ENCODE data around the gene MYD88. TPM values are rescaled to one million over a fixed set of nuclear protein-coding genes. Genes with fewer than 3 reads are reported as not detected.

Gene MYD88
- total and polyA plus RNA-seq, 9 of the 15 experiments (the other 6 are each of a cell fraction or from before 2014, with no cell fraction given): 3.2 to 47.3 (median 27.6) TPM

GRCh38 chr3:38118421-38119247, 19.8 kb upstream of the MYD88 start (continued):
- TF ChIP-seq, protein P1, sequence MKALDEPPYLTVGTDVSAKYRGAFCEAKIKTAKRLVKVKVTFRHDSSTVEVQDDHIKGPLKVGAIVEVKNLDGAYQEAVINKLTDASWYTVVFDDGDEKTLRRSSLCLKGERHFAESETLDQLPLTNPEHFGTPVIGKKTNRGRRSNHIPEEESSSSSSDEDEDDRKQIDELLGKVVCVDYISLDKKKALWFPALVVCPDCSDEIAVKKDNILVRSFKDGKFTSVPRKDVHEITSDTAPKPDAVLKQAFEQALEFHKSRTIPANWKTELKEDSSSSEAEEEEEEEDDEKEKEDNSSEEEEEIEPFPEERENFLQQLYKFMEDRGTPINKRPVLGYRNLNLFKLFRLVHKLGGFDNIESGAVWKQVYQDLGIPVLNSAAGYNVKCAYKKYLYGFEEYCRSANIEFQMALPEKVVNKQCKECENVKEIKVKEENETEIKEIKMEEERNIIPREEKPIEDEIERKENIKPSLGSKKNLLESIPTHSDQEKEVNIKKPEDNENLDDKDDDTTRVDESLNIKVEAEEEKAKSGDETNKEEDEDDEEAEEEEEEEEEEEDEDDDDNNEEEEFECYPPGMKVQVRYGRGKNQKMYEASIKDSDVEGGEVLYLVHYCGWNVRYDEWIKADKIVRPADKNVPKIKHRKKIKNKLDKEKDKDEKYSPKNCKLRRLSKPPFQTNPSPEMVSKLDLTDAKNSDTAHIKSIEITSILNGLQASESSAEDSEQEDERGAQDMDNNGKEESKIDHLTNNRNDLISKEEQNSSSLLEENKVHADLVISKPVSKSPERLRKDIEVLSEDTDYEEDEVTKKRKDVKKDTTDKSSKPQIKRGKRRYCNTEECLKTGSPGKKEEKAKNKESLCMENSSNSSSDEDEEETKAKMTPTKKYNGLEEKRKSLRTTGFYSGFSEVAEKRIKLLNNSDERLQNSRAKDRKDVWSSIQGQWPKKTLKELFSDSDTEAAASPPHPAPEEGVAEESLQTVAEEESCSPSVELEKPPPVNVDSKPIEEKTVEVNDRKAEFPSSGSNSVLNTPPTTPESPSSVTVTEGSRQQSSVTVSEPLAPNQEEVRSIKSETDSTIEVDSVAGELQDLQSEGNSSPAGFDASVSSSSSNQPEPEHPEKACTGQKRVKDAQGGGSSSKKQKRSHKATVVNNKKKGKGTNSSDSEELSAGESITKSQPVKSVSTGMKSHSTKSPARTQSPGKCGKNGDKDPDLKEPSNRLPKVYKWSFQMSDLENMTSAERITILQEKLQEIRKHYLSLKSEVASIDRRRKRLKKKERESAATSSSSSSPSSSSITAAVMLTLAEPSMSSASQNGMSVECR (CRISPR knock-in tag; IDR thresholded peaks at IDR 0.05): peak; percentile 20; the same call in 1 of the 2 replicates
- TF ChIP-seq ESRRB (CRISPR knock-in tag; IDR thresholded peaks at IDR 0.05; ENCODE audit: borderline replicate concordance): no peak
- no peak for TF ChIP-seq DIDO1 (tag; IDR thresholded peaks at IDR 0.05; ENCODE audit: low read depth)
- no peak for TF ChIP-seq TSHZ1 (CRISPR knock-in tag; IDR thresholded peaks at IDR 0.05)
- no peak for TF ChIP-seq NEUROD1 (IDR thresholded peaks at IDR 0.05; ENCODE audit: borderline replicate concordance, low read depth, low read length, partially characterized antibody)
- no peak for TF ChIP-seq SMARCA5 (IDR thresholded peaks at IDR 0.05)
- no peak for TF ChIP-seq ZKSCAN8 (CRISPR knock-in tag; IDR thresholded peaks at IDR 0.05)
- no peak for TF ChIP-seq CBX8 (IDR thresholded peaks at IDR 0.05; ENCODE audit: borderline replicate concordance, extremely low read depth, low read depth, low read length, poor library complexity, severe bottlenecking)
- 0 out of 2 replicates have a peak, but pooled peaks have one; percentile 3 for TF ChIP-seq FOXP1 (CRISPR knock-in tag; IDR thresholded peaks at IDR 0.05)
- no peak for TF ChIP-seq ETV6 (IDR thresholded peaks at IDR 0.05; ENCODE audit: borderline replicate concordance in 1 of 2, low read depth in 2 of 2, low read length in 1 of 2)
- TF ChIP-seq ETV6 (CRISPR knock-in tag; IDR thresholded peaks at IDR 0.05; ENCODE audit: borderline replicate concordance): no peak
- TF ChIP-seq CC2D1A (IDR thresholded peaks at IDR 0.05): no peak
- 0 out of 2 replicates have a peak, but pooled peaks have one; percentile 7 for TF ChIP-seq ZNF143 (CRISPR knock-in tag; IDR thresholded peaks at IDR 0.05)
- TF ChIP-seq ZNF212 (CRISPR knock-in tag; IDR thresholded peaks at IDR 0.05): no peak
- no peak for TF ChIP-seq TBP (optimal IDR thresholded peaks at IDR 0.05; ENCODE audit: low read depth, low read length)
- TF ChIP-seq HDAC1 (IDR thresholded peaks at IDR 0.05): no peak
- no peak for TF ChIP-seq ZFP36 (IDR thresholded peaks at IDR 0.05; ENCODE audit: low read depth, low read length, partially characterized antibody)
- TF ChIP-seq TCF7L2 (IDR thresholded peaks at IDR 0.05; ENCODE audit: low read depth, low read length): no peak
- TF ChIP-seq ZNF146 (CRISPR knock-in tag; IDR thresholded peaks at IDR 0.05; ENCODE audit: unreplicated experiment): no peak
